KMS-11 (cell line): ENCODE measurements around the gene HDAC4.

Source experiments
- H2AFZ ChIP-seq: fragments of 200-600 bp; sonication (generic); 2 replicates; pipeline ENCODE4 v1.6.1; 2016; ENCODE audit warnings: antibody characterized with exemption, mixed run types, low read depth
- H3K27ac ChIP-seq: fragments of 200-600 bp; sonication (generic); 2 replicates; pipeline ENCODE4 v1.6.1; 2016; ENCODE audit warnings: mild to moderate bottlenecking, mixed run types
- H3K27me3 ChIP-seq: fragments of 200-600 bp; sonication (generic); 2 replicates; pipeline ENCODE4 v1.6.1; 2017; ENCODE audit warnings: mild to moderate bottlenecking, low read depth, mixed run types, moderate library complexity; ENCODE audit not compliant: insufficient read depth
- H3K36me3 ChIP-seq: fragments of 200-600 bp; sonication (generic); 2 replicates; pipeline ENCODE4 v1.6.1; 2017; ENCODE audit warnings: mild to moderate bottlenecking, mixed run types; ENCODE audit not compliant: insufficient read depth
- H3K4me1 ChIP-seq: fragments of 200-600 bp; sonication (generic); 2 replicates; pipeline ENCODE4 v1.6.1; 2016; ENCODE audit warnings: mild to moderate bottlenecking, low read depth, mixed run types; ENCODE audit not compliant: poor library complexity, severe bottlenecking
- H3K4me2 ChIP-seq: fragments of 200-600 bp; sonication (generic); 2 replicates; pipeline ENCODE4 v1.7.0; 2016; ENCODE audit warnings: mild to moderate bottlenecking, mixed run types
- H3K4me3 ChIP-seq: fragments of 200-600 bp; sonication (generic); IDR thresholded peaks from 2 replicates; pipeline ENCODE4 v1.6.1; 2017; ENCODE audit warnings: low read depth, low read length, mixed read lengths; ENCODE audit not compliant: insufficient read depth
- H3K79me2 ChIP-seq: fragments of 200-600 bp; sonication (generic); 2 replicates; pipeline ENCODE4 v1.6.1; 2016; ENCODE audit warnings: low read depth, mixed run types; ENCODE audit not compliant: insufficient read depth
- H3K9ac ChIP-seq: fragments of 200-600 bp; sonication (generic); 2 replicates; pipeline ENCODE4 v1.6.1; 2016; ENCODE audit warnings: mild to moderate bottlenecking, mixed run types
- H4K20me1 ChIP-seq: fragments of 200-600 bp; sonication (generic); 2 replicates; pipeline ENCODE4 v1.6.1; 2016; ENCODE audit warnings: mild to moderate bottlenecking, mixed run types; ENCODE audit not compliant: insufficient read depth
- CTCF ChIP-seq: fragments of 200-600 bp; sonication (generic); conservative IDR thresholded peaks from 2 replicates; pipeline ENCODE4 v1.6.1; 2017; ENCODE audit warnings: low read depth, mild to moderate bottlenecking, antibody characterized with exemption, low read length, moderate library complexity, mixed read lengths

HDAC4 gene

GRCh38 chr2:239224955-239225354, 175.9 kb downstream of the HDAC4 start:
- Histone ChIP-seq H3K4me3 (no peak overlapping the region), H4K20me1 (no peaks in the 10 kb centered on the region), H3K4me2 (no peak overlapping the region), H2AFZ (no peak overlapping the region), H3K9ac (no peak overlapping the region), H3K27ac (no peak overlapping the region), H3K79me2 (peaks cover 22% of the 10 kb centered on the region; the same call in 1 of the 2 replicates), H3K36me3 (no peaks in the 10 kb centered on the region), H3K4me1 (peaks cover 15% of the 10 kb centered on the region), H3K27me3 (no peaks in the 10 kb centered on the region)
- TF ChIP-seq CTCF: no peak

- H3K4me3 ChIP-seq: no peak overlapping the region
- peaks cover 15% of the 10 kb centered on the region for H3K4me1 ChIP-seq
- no peaks in the 10 kb centered on the region for H3K36me3 ChIP-seq
- no peaks in the 10 kb centered on the region for H3K27me3 ChIP-seq
- H3K4me2 ChIP-seq: no peak overlapping the region
- no peak overlapping the region for H3K9ac ChIP-seq
- no peak for TF ChIP-seq CTCF
- no peak overlapping the region for H2AFZ ChIP-seq
- peaks cover 26% of the 10 kb centered on the region; the same call in 1 of the 2 replicates for H3K79me2 ChIP-seq
- H4K20me1 ChIP-seq: no peaks in the 10 kb centered on the region
- no peak overlapping the region for H3K27ac ChIP-seq
These were observed 176.6 kb downstream of the HDAC4 start for GRCh38 chr2:239224199-239224570.

- no peak overlapping the region for H3K4me2 ChIP-seq
- no peak overlapping the region for H3K9ac ChIP-seq
- H3K4me1 ChIP-seq: peaks cover 15% of the 10 kb centered on the region
- no peak overlapping the region for H3K27ac ChIP-seq
- no peak overlapping the region for H3K4me3 ChIP-seq
- peaks cover 22% of the 10 kb centered on the region; the same call in 1 of the 2 replicates for H3K79me2 ChIP-seq
- H2AFZ ChIP-seq: no peak overlapping the region
- TF ChIP-seq CTCF: no peak
- H4K20me1 ChIP-seq: no peaks in the 10 kb centered on the region
- H3K36me3 ChIP-seq: no peaks in the 10 kb centered on the region
- no peaks in the 10 kb centered on the region for H3K27me3 ChIP-seq
These were observed 177.3 kb downstream of the HDAC4 start for GRCh38 chr2:239223310-239224198.

GRCh38 chr2:239222706-239223309, 178.0 kb downstream of the HDAC4 start:
- H3K9ac ChIP-seq: no peak overlapping the region
- H3K36me3 ChIP-seq: no peaks in the 10 kb centered on the region
- H2AFZ ChIP-seq: no peak overlapping the region
- no peaks in the 10 kb centered on the region for H3K27me3 ChIP-seq
- H3K79me2 ChIP-seq: peaks cover 24% of the 10 kb centered on the region; the same call in 1 of the 2 replicates
- no peak for TF ChIP-seq CTCF
- peaks cover 15% of the 10 kb centered on the region for H3K4me1 ChIP-seq
- peak overlapping the region; percentile 45; the same call in 1 of the 2 replicates for H3K4me2 ChIP-seq
- H4K20me1 ChIP-seq: no peaks in the 10 kb centered on the region
- H3K27ac ChIP-seq: no peak overlapping the region
- H3K4me3 ChIP-seq: no peak overlapping the region
